MG63 (cell line): ENCODE measurements around the gene BTG3. TPM values are rescaled to one million over a fixed set of nuclear protein-coding genes. Genes with fewer than 3 reads are reported as not detected.
A peak's percentile ranks its signal among the peaks of the same experiment; 100 is the strongest.

Experiments used
- DNase-seq: peaks from one replicate; pipeline ENCODE4 v3.0.0-alpha.2; 2020
- H3K27me3 ChIP-seq: fragments of 250-450 bp; sonication (Bioruptor Pico); 2 replicates; pipeline ENCODE4 v1.5.1; 2020; ENCODE audit warnings: mild to moderate bottlenecking, moderate library complexity
- H3K36me3 ChIP-seq: fragments of 250-450 bp; sonication (Bioruptor Pico); 2 replicates; pipeline ENCODE4 v1.5.1; 2020; ENCODE audit warnings: mild to moderate bottlenecking, moderate library complexity
- H3K4me3 ChIP-seq: fragments of 250-450 bp; sonication (Bioruptor Pico); 2 replicates; pipeline ENCODE4 v1.5.1; 2020; ENCODE audit warnings: mild to moderate bottlenecking, moderate library complexity
- H3K9me3 ChIP-seq: fragments of 250-450 bp; sonication (Bioruptor Pico); 2 replicates; pipeline ENCODE4 v1.5.1; 2020; ENCODE audit warnings: mild to moderate bottlenecking, moderate library complexity
- total RNA-seq: library from RNA; depleted of rRNA; stranded (reverse); fragments of >200 nt; shearing (Covaris generic); gene quantifications from 2 replicates; pipeline ENCODE4 v1.2.3, GENCODE V29; 2014; ENCODE audit warnings: low replicate concordance; rRNA removed

The BTG3 gene, protein sequence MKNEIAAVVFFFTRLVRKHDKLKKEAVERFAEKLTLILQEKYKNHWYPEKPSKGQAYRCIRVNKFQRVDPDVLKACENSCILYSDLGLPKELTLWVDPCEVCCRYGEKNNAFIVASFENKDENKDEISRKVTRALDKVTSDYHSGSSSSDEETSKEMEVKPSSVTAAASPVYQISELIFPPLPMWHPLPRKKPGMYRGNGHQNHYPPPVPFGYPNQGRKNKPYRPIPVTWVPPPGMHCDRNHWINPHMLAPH
- total RNA-seq = 50.4 and 52.5 TPM in 2 replicates

DNA sequence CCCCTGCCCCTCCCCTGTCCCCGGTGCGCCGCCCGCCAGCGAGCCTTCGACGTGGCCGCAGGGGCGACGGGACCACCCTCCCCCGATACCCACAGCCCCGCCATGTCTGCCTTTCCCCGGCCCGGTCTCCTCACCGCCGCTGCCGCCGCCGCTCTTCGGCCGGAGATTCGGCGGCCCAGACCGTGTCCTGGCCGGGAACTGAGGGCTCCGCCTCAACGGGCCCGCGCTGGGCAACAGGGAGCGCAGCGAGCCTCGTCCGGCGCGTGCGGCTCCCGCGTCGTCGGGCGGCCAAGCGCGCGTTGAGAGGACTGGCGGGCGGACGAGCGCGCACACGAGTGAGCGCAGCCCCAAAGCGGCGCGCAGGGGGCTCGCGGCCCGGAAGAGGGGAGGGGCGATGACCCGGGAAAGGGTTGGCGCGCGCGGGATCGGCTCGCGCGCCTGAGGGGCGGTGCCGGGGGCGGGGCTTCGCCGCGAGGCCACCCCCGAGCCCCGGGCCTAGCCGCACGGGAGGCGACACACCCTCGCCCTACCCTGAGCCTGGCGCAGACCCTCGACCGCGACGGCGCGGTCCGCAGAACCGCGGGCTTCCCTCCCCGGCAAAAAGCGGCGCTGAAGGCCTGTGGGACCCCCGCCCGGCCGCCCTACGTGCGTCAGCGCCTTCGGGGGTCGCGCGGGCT is at the start of gene BTG3:
Gene BTG3 (minus strand): TSS at position 337 of the 677 bp plus-strand sequence. CDS start 3,757 bp downstream, outside the sequence.
- Histone ChIP-seq H3K36me3 (peaks cover 19% of the 10 kb centered on the region), H3K27me3 (no peaks in the 10 kb centered on the region), H3K4me3 (peak within 1 kb of the TSS; percentile 88), H3K9me3 (no peaks in the 10 kb centered on the region)
- DNase-seq = peak; percentile 83

DNA sequence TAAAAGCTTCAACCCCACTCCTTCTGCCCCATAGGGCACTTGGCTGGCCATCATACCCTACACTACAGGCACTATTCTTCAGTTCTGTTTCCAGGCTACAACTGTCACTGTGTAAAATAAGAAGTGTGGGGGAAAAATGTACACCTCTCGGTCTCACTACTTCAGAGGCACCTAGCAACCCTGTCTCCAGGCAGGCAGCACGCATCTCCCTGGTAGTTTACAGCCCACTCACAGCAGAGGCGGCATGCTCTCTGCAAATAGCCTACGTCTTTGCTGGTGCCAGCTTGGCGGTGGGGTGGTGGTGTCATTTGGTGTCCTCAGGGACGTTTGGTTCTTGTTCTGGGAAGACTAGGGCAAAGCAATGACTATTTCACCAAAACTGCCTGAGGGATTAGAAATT is 48.2 kb upstream of the BTG3 start:
- Histone ChIP-seq H3K27me3 (no peaks in the 10 kb centered on the region), H3K4me3 (no peak overlapping the region), H3K36me3 (no peaks in the 10 kb centered on the region), H3K9me3 (no peaks in the 10 kb centered on the region)
- DNase-seq = no peak

GRCh38 chr21:17660452-17660851 is 47.8 kb upstream of the BTG3 start:
- no peak overlapping the region for H3K4me3 ChIP-seq
- no peaks in the 10 kb centered on the region for H3K9me3 ChIP-seq
- DNase-seq = no peak
- no peaks in the 10 kb centered on the region for H3K36me3 ChIP-seq
- H3K27me3 ChIP-seq = no peaks in the 10 kb centered on the region

GRCh38 chr21:17658931-17659330 is 46.2 kb upstream of the BTG3 start:
- DNase-seq = no peak

DNA sequence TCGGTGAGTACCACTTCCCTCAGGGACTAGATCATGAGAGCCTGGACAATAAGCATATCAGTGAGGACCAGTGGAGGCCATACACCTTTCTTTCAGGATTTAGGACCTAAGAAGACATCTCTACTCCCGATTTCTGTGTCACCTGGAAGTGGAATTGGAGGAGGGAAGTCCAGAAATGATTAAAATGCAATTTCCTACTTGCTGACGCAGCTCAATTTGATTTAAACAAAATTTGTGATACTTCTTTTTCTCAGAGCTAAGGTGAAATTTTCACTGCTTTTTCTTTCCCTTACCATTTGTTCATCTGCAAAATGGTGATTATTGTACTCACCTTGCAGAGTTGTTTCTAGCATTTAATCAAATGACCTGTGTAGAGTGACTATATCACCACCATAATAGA is 38.8 kb upstream of the BTG3 start:
- H3K27me3 ChIP-seq = no peaks in the 10 kb centered on the region
- H3K9me3 ChIP-seq = no peaks in the 10 kb centered on the region
- no peak overlapping the region for H3K4me3 ChIP-seq
- DNase-seq = no peak
- no peaks in the 10 kb centered on the region for H3K36me3 ChIP-seq

More at GRCh38 chr21:17658931-17659330, 46.2 kb upstream of the BTG3 start:
- H3K27me3 ChIP-seq = no peaks in the 10 kb centered on the region
- no peaks in the 10 kb centered on the region for H3K36me3 ChIP-seq
- no peaks in the 10 kb centered on the region for H3K9me3 ChIP-seq
- H3K4me3 ChIP-seq = no peak overlapping the region

GRCh38 chr21:17650292-17650691 is 37.6 kb upstream of the BTG3 start:
- H3K36me3 ChIP-seq = no peaks in the 10 kb centered on the region
- no peaks in the 10 kb centered on the region for H3K27me3 ChIP-seq
- no peak overlapping the region for H3K4me3 ChIP-seq
- H3K9me3 ChIP-seq = no peaks in the 10 kb centered on the region
- no peak for DNase-seq

- Histone ChIP-seq H3K36me3 (no peaks in the 10 kb centered on the region), H3K27me3 (no peaks in the 10 kb centered on the region), H3K4me3 (no peak overlapping the region), H3K9me3 (no peaks in the 10 kb centered on the region)
- DNase-seq = no peak
Observed at GRCh38 chr21:17646790-17647189, 34.1 kb upstream of the BTG3 start.

- Histone ChIP-seq H3K27me3 (no peaks in the 10 kb centered on the region), H3K9me3 (no peaks in the 10 kb centered on the region), H3K4me3 (no peak overlapping the region), H3K36me3 (no peaks in the 10 kb centered on the region)
- no peak for DNase-seq
Observed at GRCh38 chr21:17644186-17644585, 31.5 kb upstream of the BTG3 start.

- DNase-seq = no peak
- Histone ChIP-seq H3K4me3 (no peak overlapping the region), H3K27me3 (no peaks in the 10 kb centered on the region)
Observed at GRCh38 chr21:17640821-17641220, 28.1 kb upstream of the BTG3 start.

DNA sequence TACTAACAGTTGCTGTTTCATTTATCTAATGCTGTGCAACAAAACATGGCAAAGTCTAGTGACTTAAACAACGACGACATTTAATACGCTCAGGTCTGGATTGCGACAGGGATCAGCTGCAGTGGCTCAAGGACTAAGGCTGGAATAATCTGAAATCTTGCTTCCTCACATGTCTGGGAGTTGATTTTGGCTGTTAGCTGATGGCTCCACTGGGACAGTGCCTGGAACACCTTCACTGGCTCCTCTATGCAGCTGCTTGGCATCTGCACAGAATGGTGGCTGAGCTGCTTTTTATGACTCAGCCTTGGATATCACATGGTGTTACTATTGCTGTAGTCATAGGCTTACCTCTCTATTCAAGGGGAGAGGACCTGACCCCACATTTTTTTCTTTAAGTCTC is 24.0 kb upstream of the BTG3 start:
- no peaks in the 10 kb centered on the region for H3K27me3 ChIP-seq
- H3K9me3 ChIP-seq = no peaks in the 10 kb centered on the region
- H3K36me3 ChIP-seq = no peaks in the 10 kb centered on the region
- H3K4me3 ChIP-seq = no peak overlapping the region
- peak; percentile 2 for DNase-seq

More at GRCh38 chr21:17640821-17641220, 28.1 kb upstream of the BTG3 start:
- Histone ChIP-seq H3K36me3 (no peaks in the 10 kb centered on the region), H3K9me3 (no peaks in the 10 kb centered on the region)

DNA sequence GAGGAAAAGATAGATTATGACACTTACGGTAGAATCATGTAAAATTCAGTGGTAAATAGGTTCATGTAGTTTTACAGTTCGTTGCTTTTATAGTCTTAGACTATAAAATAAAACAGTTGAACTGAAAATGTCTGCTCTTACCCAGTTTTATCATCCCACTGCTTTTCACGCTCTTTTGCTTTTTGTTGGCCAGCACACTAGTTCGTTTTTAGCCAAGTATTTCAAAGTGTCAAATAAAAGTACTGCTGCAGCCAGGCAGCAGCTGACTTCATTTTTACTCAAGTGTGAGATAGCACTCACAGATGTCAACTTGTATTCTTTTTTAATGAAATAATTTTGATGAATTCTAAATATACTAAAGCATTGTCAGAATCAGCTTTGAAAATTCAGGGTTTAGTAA is 18.5 kb upstream of the BTG3 start:
- no peaks in the 10 kb centered on the region for H3K27me3 ChIP-seq
- DNase-seq = no peak
- no peaks in the 10 kb centered on the region for H3K36me3 ChIP-seq
- H3K9me3 ChIP-seq = no peaks in the 10 kb centered on the region
- no peak overlapping the region for H3K4me3 ChIP-seq

- no peaks in the 10 kb centered on the region for H3K9me3 ChIP-seq
- H3K36me3 ChIP-seq = no peaks in the 10 kb centered on the region
- no peak overlapping the region for H3K4me3 ChIP-seq
- no peaks in the 10 kb centered on the region; the same call in 1 of the 2 replicates for H3K27me3 ChIP-seq
- DNase-seq = no peak
Observed at GRCh38 chr21:17622018-17622417, 9.3 kb upstream of the BTG3 start.

- Histone ChIP-seq H3K36me3 (no peaks in the 10 kb centered on the region), H3K9me3 (no peaks in the 10 kb centered on the region), H3K27me3 (no peaks in the 10 kb centered on the region), H3K4me3 (no peak overlapping the region)
- DNase-seq = no peak
Observed at GRCh38 chr21:17616831-17617230, 4.1 kb upstream of the BTG3 start.

- H3K4me3 ChIP-seq = peak overlapping the region; percentile 88
- no peaks in the 10 kb centered on the region for H3K9me3 ChIP-seq
- peaks cover 14% of the 10 kb centered on the region for H3K36me3 ChIP-seq
- DNase-seq = peak; percentile 42
- H3K27me3 ChIP-seq = no peaks in the 10 kb centered on the region
Observed at GRCh38 chr21:17613242-17613676, 558 bp upstream of the BTG3 start.

GRCh38 chr21:17612023-17612564 is 607 bp downstream of the BTG3 start:
- H3K4me3 ChIP-seq = peak overlapping the region; percentile 88
- H3K27me3 ChIP-seq = no peaks in the 10 kb centered on the region
- H3K9me3 ChIP-seq = no peaks in the 10 kb centered on the region
- peaks cover 25% of the 10 kb centered on the region for H3K36me3 ChIP-seq
- DNase-seq = peak; percentile 37

DNA sequence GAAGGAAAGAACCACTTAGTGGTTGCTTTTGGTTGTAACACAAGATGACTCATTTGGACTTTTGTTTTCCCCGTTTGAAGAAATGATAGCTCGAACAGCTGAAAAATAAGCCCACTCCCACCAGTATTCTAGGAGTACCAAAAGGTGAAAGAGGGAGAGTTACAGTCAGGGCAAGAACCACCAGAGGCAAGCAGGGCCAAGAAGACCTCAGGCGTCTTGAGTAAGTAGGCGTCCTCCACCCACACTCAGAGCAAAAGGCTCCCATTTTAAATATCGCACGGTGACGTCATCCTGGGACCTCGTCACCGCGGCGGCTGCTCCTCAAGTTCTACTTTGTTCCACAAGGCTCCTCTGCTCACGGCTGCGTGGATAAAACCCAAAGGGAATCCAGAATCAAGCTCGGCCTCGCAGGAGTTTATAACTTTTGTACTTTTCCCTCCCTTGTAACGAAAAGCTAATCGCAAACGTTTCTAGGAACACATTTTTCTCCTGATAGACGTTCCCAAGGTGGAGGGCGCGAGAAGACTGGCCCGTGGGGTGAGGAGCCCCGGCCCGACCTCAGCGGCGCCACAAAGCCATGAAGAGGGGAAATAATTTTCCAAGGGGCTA is 1.2 kb downstream of the BTG3 start:
- H3K9me3 ChIP-seq = no peaks in the 10 kb centered on the region
- DNase-seq = peak; percentile 84
- peak overlapping the region; percentile 88 for H3K4me3 ChIP-seq
- H3K27me3 ChIP-seq = no peaks in the 10 kb centered on the region
- peaks cover 31% of the 10 kb centered on the region for H3K36me3 ChIP-seq

DNA sequence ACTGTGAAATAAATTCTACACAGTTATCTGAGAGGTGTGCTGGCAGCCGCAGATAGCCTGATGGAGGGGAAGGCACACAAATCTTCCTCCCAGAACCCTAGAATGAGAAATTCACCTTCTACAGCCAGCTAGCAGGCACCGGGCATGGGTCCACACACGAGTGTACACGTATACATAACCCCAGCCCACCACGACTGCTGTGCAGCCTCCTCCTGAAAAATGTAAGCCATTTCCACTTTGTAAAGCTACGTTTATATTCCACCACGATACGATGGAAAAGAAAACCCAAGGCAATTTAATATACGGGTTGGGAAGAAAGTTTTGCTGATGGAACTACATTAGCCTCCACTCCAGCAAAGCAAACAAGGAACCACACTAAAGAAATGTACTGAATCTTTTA is 1.8 kb downstream of the BTG3 start:
- Histone ChIP-seq H3K9me3 (no peaks in the 10 kb centered on the region), H3K27me3 (no peaks in the 10 kb centered on the region), H3K36me3 (peaks cover 35% of the 10 kb centered on the region), H3K4me3 (peak overlapping the region; percentile 88)
- DNase-seq = peak; percentile 8
